GM19395 (cell line): ENCODE measurements around the gene NUBP1.

Source experiments
- ATAC-seq: cut with Tn5 transposase; IDR thresholded peaks from one replicate; pipeline ENCODE4 v1.9.1; 2021; ENCODE audit warnings: mild to moderate bottlenecking, moderate library complexity; ENCODE audit not compliant: unreplicated experiment

The NUBP1 gene

DNA sequence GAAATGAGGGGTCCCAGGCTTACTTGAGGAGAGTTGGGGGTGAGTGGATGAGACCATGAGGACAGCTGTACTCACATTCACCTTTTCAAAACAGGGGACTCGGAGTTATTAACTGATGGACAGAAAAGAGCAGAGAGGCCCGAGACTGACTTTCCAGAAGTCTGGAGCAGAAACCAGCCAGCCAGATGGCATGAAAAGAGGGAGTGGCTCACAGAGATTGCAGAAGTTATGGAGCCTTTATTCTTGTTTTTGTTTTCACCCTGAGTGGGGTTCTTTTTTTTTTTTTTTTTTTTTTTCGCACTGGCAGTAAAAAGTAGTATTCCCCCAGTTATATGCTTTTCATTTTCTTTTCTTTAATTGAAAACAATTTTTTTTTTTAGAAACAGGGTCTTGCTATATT is 56.1 kb downstream of the NUBP1 start:
- ATAC-seq = no peak

DNA sequence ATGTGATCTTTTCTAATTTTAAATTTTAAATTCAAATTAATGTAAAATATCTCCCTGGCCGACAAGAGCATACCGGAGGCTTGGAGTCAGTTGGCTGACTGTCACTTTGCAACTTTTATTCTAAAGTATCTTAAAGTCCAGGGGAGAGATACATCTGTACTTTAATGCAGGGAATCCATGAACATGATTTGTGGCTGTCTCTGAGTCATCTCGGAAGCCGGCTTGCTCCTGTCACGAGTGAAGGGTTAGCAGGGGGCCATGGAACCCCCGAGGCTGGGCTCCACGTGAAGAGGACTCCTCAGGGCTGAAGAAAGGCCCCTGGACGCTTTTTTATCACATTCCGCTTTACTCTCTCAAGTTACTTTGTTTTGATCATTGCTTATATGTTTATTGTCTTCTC is 61.7 kb downstream of the NUBP1 start:
- ATAC-seq = no peak

DNA sequence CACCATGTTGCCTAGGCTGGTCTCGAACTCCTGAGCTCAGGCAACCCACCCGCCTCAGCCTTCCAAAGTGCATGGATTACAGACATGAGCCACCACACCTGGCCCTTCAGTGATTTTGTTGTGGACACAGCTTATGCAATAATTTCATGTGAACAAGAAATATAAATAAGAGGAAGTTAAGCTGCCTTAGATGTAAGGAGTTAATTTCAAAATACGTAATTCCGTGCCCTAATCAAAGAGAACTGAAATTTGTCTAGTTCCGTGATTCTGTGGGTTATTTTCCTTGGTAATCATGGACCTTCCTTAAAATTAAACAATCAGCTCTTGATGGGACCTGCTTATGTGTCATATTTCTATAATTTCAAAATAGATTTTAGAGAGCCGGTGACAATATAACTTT is 63.1 kb downstream of the NUBP1 start:
- no peak for ATAC-seq

DNA sequence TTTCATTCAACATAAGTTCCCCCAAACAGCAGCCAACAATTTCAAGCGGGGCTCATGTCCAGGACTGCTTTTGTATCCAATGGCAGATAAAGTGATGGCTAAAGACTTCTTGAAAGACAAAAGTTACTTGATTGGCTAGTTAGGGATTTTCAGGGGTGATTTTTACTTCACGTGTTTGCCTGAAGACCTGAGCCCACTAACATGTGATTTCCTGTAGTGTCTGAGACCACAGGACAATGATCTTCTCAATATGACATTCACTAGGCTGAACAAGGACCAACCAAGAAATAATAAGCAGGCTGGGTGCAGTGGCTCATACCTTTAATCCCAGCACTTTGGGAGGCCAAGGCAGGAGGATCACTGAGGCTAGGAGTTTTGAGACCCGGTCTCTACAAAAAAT is 64.6 kb downstream of the NUBP1 start:
- ATAC-seq = no peak

DNA sequence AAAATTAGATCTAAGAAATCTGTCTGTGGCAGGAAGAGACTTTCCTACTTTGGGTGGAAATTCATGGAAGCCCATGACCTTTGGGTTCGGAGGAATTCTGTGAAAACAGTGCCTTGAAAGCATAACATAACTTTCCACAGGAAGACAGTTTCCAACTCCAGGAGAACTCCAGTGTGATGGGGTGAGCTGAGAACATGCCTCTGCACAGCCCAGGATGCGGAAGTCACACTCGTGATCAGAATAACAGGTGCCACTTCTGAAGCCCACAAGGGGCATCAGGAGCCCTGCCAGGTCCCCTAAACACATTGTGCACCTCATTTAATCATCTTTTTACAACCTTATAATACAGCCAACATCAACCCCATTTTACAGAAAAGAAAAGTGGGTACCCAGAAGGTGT is 65.2 kb downstream of the NUBP1 start:
- ATAC-seq = no peak

DNA sequence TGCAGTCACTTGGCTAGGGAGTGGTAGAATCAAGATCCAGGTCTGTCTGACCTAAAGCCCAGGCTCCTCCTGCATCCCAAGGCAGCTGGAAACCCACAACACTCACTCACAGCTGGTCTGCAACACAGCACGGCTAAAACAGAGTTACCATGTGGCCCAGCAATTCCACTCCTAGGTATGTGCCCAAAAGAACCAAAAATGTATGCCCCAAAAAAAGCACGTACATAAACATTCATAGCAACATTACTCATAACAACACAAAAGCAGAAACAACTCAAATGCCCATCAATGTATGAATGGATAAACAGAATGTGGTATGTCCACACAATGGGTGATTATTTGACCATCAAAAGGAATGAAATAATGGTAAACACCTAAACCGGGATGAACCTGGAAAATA is 66.1 kb downstream of the NUBP1 start:
- ATAC-seq = no peak

DNA sequence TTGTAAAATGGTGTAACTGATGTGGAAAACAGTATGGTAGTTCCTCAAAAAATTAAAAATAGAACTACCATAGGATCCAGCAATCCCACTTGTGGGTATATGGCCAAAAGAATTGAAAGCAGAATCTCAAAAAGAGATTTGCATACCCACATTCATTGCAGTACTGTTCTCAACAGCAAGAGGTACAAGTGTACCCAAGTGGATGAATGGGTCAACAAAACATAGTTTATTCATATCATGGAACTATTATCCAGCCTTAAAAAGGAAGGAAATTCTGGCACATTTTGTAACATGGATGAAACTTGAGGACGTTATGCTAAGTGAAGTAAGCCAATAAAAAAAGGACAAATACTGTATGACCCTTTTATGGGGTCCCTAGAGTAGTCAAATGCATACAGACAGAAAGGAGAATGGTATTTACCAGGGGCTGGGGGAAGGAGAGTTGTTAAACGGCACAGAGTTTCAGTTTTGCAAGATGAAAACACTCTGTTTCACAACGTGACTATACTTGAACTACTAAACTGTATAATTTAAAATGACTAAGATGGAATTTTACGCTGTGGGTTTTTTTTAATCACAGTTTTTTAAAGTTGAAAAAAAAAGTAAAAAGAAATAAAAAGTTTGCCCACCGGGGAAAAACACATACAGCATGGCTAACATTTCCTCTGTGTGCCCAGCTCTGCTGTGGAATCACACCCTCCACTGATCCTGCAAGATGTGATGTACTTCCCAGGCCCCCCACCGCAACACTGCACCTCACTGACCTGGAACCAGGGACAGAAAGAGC is 68.9 kb downstream of the NUBP1 start:
- peak; percentile 85 for ATAC-seq

DNA sequence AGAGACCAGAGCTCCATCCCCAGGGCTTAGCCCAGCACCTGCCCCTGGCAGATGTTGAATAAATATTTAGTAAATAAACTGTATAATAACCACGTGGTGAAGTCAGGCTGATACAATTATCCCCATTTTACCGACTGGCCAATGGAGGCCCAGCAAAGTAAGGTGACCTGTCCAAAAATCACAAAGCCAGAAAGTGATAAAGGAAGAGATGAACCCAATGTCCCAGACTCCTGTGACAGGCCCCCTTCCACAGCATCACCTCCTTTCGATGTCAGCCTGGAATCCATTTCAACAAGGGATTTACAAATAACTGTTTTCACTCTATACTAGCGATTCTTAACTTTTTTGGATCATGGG is 69.4 kb downstream of the NUBP1 start:
- ATAC-seq = no peak

DNA sequence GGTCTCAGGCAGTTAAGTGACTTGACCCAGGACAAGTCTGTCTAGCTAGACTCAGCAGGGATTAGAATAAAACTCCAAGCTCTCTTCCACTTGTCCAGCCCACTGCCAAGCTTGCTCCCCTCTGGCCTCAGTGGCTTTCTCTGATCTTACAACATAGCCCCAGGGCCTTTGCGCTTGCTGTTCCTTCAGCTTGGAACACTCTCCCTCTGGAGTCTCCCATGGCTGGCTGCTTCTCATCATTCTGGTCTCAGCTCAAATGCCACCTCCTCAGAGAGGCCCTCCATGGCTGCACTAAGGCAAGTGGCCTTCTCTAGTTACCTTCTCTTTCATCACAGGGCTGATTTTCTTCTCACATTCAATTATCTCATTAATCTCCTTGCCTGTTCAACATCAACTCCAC is 73.9 kb downstream of the NUBP1 start:
- no peak for ATAC-seq

DNA sequence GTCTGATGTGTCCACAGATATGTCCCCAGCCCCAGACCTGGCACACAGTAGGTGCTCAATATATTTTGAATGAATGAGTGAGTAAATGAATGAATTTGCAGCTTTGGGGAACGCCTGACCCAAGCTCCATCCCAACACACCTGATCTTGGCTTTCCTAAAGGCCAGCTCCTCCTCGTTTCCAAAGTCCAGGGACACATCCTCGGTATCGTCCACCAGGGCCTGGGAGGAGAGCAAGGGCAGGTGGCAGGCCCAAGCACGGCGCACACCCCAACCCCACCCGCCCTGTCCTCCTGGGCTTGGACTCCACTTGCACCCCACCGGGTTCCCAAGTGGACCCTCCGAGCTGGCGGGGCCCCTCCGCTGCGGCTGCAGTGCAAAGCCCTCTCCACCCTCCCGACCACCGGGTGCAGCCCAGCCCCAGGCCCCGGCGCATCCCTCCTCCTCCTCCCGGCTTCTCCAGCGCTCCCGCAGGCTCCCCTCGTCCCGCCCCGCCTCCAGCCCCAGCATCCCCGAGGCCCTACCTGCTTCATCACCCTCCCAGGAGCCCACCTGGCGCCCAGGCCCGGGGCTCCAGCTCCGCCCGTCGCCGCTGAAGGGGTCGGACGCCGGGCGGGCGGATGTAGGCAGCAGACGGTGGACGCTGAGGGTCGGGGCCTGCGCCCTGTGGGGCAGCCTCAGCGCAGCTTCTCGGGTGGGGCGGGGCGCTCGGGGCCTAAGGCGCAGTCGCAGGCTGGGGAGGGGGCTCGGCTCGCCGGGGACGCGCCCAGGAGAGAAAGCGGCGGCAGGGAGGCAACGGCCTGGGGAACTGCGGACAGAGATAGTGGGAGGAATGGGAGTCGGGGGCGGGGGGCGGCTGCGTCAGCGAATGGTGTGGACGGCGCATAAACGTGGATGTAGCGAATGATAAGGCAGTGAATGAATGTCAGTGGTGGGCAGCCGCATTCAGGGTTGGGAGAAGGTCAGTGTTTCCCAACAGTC is 74.6 kb downstream of the NUBP1 start, which contains the start of gene TVP23A:
Gene TVP23A, minus strand, starts transcription at position 832 of the 979 bp plus-strand sequence. Its CDS starts 301 bp downstream, at position 531.
- no peak for ATAC-seq
